ENCODE measurements around the gene IGFLR1.
"Not testable (repeated sequence)": the region's sequence is repeated elsewhere in the genome, so short reads cannot be mapped to it uniquely, and the experiment has no call there.

Gene IGFLR1

DNA sequence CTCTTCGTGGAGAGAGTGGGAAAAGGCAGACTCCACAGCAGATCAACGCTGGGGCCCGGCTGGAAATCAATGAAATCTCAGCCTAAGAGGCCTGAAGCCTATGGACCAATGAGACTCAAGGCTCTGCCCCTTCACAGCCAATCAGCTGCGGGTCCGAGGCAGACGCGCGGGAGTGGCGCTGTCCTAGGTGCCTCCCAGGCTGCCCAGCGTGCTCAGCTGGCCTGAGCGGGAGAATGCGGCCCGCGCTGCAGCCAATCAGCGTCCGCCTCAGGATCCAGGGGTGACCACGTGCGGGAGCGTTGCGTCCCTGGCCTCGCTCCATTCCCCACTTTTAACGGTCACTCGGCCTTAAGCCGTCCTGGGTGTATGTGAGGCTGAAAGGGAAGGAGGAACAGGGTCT is 38.0 kb downstream of the IGFLR1 start, which contains the start of gene ZBTB32:
ZBTB32 (plus strand) TSS at position 341 of the 400 bp plus-strand sequence. CDS start 10,069 bp downstream, outside the sequence.
- no peaks in the 10 kb centered on the region for H3K36me3 ChIP-seq (ENCODE audit: insufficient read depth, low read length)
- H3K9me3 ChIP-seq (ENCODE audit: insufficient read depth, low read depth, low read length), result no peaks in the 10 kb centered on the region
- peaks cover 28% of the 10 kb centered on the region for H3K27me3 ChIP-seq (ENCODE audit: insufficient read depth, low read length)
- WGBS, result 32% methylated on average over 24 of the region's 24 CpGs
- H3K27ac ChIP-seq (ENCODE audit: low read depth, low read length), result no peak within 1 kb of the TSS
- no peaks in the 10 kb centered on the region; the same call in 1 of the 2 replicates for H3K4me1 ChIP-seq (ENCODE audit: insufficient read depth, low read length)
- no peak within 1 kb of the TSS for H3K9ac ChIP-seq (ENCODE audit: low read depth, low read length)
- H3K4me3 ChIP-seq (ENCODE audit: low read length), result no peak within 1 kb of the TSS

DNA sequence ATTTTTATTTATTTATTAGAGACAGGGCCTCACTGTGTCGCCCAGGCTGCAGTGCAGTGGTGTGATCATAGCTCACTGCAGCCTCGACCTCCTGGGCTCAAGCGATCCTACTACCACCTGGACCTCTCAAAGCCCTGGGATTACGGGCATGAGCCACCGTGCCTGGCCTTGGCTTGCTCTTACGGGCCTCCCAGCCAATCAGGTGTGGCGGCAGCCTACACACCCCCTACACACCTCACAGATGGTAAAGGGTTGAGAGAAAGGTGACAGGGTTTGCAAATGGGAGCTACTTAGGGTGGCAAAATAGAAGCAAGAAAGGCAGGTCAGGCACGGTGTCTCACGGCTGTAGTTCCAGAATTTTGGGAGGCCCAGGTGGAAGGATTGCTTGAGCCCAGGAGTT is 38.9 kb downstream of the IGFLR1 start:
- peaks cover 28% of the 10 kb centered on the region for H3K27me3 ChIP-seq (ENCODE audit: insufficient read depth, low read length)
- H3K27ac ChIP-seq (ENCODE audit: low read depth, low read length), result no peak overlapping the region
- no peaks in the 10 kb centered on the region for H3K36me3 ChIP-seq (ENCODE audit: insufficient read depth, low read length)
- no peaks in the 10 kb centered on the region; the same call in 1 of the 2 replicates for H3K4me1 ChIP-seq (ENCODE audit: insufficient read depth, low read length)
- WGBS, result 59% methylated on average over 7 of the region's 9 CpGs
- no peak overlapping the region for H3K9ac ChIP-seq (ENCODE audit: low read depth, low read length)
- no peak overlapping the region for H3K4me3 ChIP-seq (ENCODE audit: low read length)
- no peaks in the 10 kb centered on the region for H3K9me3 ChIP-seq (ENCODE audit: insufficient read depth, low read depth, low read length)

DNA sequence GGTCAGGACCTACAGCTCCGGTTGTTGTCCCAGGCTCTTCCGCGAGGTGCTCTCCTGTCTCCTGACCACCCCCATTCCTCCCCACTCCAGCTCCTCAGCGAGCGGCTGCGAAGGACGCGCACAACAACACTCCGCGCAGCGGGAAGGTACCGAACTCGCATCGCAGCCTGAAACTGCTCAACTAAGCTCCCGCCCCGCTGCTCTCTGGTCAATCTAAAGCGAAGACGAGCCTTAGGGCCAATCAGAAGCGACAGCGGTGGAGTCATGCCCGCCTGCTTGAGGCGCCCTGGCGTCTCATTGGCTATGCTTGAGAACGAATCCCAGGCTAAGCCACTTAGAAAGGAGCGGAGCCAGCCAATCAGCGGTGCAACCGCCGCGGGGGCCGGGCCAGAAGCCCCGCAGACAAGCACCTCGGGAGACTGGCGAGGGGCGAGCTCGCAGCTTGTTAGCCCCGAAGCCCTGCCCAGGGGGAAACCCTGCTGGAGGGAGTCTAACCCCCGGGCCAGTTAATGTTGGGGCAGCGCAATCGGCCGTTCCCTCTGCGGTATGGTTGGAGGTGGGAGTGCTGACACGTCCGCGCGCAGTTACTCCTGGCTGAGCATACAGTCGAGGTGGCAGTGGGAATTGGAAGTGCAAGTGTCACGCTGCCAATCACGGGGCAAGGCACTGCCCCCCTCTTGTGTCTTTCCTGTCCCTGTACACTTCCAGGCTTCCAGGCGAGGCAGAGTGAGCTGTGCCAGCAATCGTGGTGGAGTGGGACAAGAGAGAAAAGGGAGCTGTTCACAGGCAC is 39.8 kb downstream of the IGFLR1 start:
- Histone ChIP-seq H3K9me3 (ENCODE audit: insufficient read depth, low read depth, low read length) (no peaks in the 10 kb centered on the region), H3K36me3 (ENCODE audit: insufficient read depth, low read length) (no peaks in the 10 kb centered on the region), H3K9ac (ENCODE audit: low read depth, low read length) (peak overlapping the region; percentile 21; the same call in 1 of the 2 replicates), H3K27ac (ENCODE audit: low read depth, low read length) (no peak overlapping the region), H3K4me3 (ENCODE audit: low read length) (peak overlapping the region; percentile 73), H3K27me3 (ENCODE audit: insufficient read depth, low read length) (peaks cover 28% of the 10 kb centered on the region), H3K4me1 (ENCODE audit: insufficient read depth, low read length) (no peaks in the 10 kb centered on the region; the same call in 1 of the 2 replicates)
- 1% methylated on average over 50 of the region's 50 CpGs for WGBS

GRCh38 chr19:35696835-35697234 is 45.4 kb downstream of the IGFLR1 start:
- Histone ChIP-seq H3K27ac (ENCODE audit: low read depth, low read length) (no peak overlapping the region), H3K36me3 (ENCODE audit: insufficient read depth, low read length) (no peaks in the 10 kb centered on the region)
- 87% methylated on average over 4 of the region's 4 CpGs for WGBS

GRCh38 chr19:35695895-35696422 is 46.3 kb downstream of the IGFLR1 start:
- WGBS, result 89% methylated on average over 2 of the region's 2 CpGs
- Histone ChIP-seq H3K9ac (ENCODE audit: low read depth, low read length) (no peak overlapping the region), H3K27ac (ENCODE audit: low read depth, low read length) (no peak overlapping the region), H3K9me3 (ENCODE audit: insufficient read depth, low read depth, low read length) (no peaks in the 10 kb centered on the region), H3K4me3 (ENCODE audit: low read length) (no peak overlapping the region), H3K4me1 (ENCODE audit: insufficient read depth, low read length) (no peaks in the 10 kb centered on the region), H3K36me3 (ENCODE audit: insufficient read depth, low read length) (no peaks in the 10 kb centered on the region), H3K27me3 (ENCODE audit: insufficient read depth, low read length) (no peaks in the 10 kb centered on the region)

More at GRCh38 chr19:35696835-35697234, 45.4 kb downstream of the IGFLR1 start:
- Histone ChIP-seq H3K9me3 (ENCODE audit: insufficient read depth, low read depth, low read length) (no peaks in the 10 kb centered on the region), H3K9ac (ENCODE audit: low read depth, low read length) (no peak overlapping the region), H3K27me3 (ENCODE audit: insufficient read depth, low read length) (no peaks in the 10 kb centered on the region), H3K4me1 (ENCODE audit: insufficient read depth, low read length) (no peaks in the 10 kb centered on the region), H3K4me3 (ENCODE audit: low read length) (no peak overlapping the region)

- no peak overlapping the region for H3K9ac ChIP-seq (ENCODE audit: low read depth, low read length)
- H3K4me3 ChIP-seq (ENCODE audit: low read length), result no peak overlapping the region
- no peaks in the 10 kb centered on the region for H3K36me3 ChIP-seq (ENCODE audit: insufficient read depth, low read length)
- WGBS, result 41% methylated on average over 8 of the region's 8 CpGs
- no peaks in the 10 kb centered on the region for H3K9me3 ChIP-seq (ENCODE audit: insufficient read depth, low read depth, low read length)
- H3K27ac ChIP-seq (ENCODE audit: low read depth, low read length), result no peak overlapping the region
- H3K27me3 ChIP-seq (ENCODE audit: insufficient read depth, low read length), result no peaks in the 10 kb centered on the region
- H3K4me1 ChIP-seq (ENCODE audit: insufficient read depth, low read length), result no peaks in the 10 kb centered on the region
These were observed 48.2 kb downstream of the IGFLR1 start for GRCh38 chr19:35693835-35694599.

DNA sequence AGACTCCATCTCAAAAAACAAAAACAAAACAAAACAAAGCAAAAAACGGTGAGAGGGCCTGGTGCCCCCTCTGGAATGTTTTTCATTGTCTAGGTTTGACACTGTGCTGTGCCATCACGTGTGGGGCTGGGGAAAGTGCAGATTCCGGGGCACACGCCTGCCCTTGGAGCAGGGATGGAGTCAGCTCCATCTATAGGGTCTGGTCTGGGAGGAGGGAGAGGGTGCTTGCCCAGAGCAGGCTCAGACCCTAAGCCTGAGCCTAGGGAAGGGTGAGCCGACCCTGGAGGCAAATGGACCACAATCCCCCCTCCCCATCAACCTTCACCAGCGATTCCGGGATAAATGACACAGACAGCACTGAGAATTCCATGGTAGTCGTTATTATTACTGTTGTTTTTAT is 48.8 kb downstream of the IGFLR1 start:
- Histone ChIP-seq H3K9me3 (ENCODE audit: insufficient read depth, low read depth, low read length) (no peaks in the 10 kb centered on the region), H3K27ac (ENCODE audit: low read depth, low read length) (no peak overlapping the region), H3K36me3 (ENCODE audit: insufficient read depth, low read length) (no peaks in the 10 kb centered on the region), H3K4me1 (ENCODE audit: insufficient read depth, low read length) (no peaks in the 10 kb centered on the region), H3K9ac (ENCODE audit: low read depth, low read length) (no peak overlapping the region), H3K4me3 (ENCODE audit: low read length) (no peak overlapping the region), H3K27me3 (ENCODE audit: insufficient read depth, low read length) (no peaks in the 10 kb centered on the region)
- WGBS, result 34% methylated on average over 4 of the region's 8 CpGs

DNA sequence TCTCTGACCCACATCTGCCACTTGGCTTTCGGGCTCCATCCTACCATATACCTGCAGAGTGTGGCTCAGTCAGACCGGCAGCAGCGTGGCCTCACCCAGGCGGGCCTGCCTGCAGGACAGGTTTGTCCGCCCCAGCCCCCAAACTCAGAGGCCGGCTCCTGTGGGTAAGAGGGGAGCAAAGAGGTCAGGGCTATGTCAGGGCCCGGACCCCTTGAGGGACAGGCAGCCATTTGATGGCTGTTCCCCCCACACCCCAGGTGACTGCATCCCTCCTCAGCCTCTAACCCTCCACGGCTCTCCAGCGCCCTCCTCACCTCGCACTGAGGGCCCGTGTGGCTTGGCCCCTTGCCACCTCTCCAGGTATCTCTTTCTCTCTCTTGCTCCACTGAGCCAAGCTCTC is 50.2 kb downstream of the IGFLR1 start:
- no peak overlapping the region for H3K27ac ChIP-seq (ENCODE audit: low read depth, low read length)
- H3K9ac ChIP-seq (ENCODE audit: low read depth, low read length), result no peak overlapping the region
- H3K4me1 ChIP-seq (ENCODE audit: insufficient read depth, low read length), result no peaks in the 10 kb centered on the region
- WGBS, result 93% methylated on average over 11 of the region's 11 CpGs
- H3K9me3 ChIP-seq (ENCODE audit: insufficient read depth, low read depth, low read length), result no peaks in the 10 kb centered on the region
- H3K4me3 ChIP-seq (ENCODE audit: low read length), result no peak overlapping the region
- H3K36me3 ChIP-seq (ENCODE audit: insufficient read depth, low read length), result no peaks in the 10 kb centered on the region
- H3K27me3 ChIP-seq (ENCODE audit: insufficient read depth, low read length), result no peaks in the 10 kb centered on the region

DNA sequence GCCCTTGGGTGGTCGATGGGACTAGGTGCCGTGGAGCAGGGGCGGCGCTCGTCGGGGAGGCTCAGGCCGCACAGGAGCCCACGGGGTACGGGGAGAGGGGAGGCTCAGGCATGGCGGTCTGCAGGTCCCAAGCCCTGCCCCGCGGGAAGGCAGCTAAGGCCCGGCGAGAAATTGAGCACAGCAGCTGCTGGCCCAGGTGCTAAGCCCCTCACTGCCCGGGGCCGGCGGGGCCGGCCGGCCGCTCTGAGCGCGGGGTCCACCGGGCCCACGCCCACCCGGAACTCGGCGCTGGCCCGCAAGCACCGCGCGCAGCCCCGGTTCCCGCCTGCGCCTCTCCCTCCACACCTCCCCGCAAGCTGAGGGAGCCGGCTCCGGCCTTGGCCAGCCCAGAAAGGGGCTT is 51.1 kb downstream of the IGFLR1 start:
- not testable (repeated sequence) for H3K9me3 ChIP-seq (ENCODE audit: insufficient read depth, low read depth, low read length); H3K9ac ChIP-seq (ENCODE audit: low read depth, low read length); H3K36me3 ChIP-seq (ENCODE audit: insufficient read depth, low read length); H3K27ac ChIP-seq (ENCODE audit: low read depth, low read length); H3K4me3 ChIP-seq (ENCODE audit: low read length); H3K27me3 ChIP-seq (ENCODE audit: insufficient read depth, low read length); H3K4me1 ChIP-seq (ENCODE audit: insufficient read depth, low read length)
- 95% methylated on average over 37 of the region's 37 CpGs for WGBS

GRCh38 chr19:35689836-35690235 is 52.4 kb downstream of the IGFLR1 start:
- WGBS, result 94% methylated on average over 4 of the region's 4 CpGs

More at GRCh38 chr19:35689836-35690235, 52.4 kb downstream of the IGFLR1 start:
- H3K27ac ChIP-seq (ENCODE audit: low read depth, low read length), result no peak overlapping the region
- no peaks in the 10 kb centered on the region for H3K4me1 ChIP-seq (ENCODE audit: insufficient read depth, low read length)
- H3K27me3 ChIP-seq (ENCODE audit: insufficient read depth, low read length), result no peaks in the 10 kb centered on the region
- H3K9me3 ChIP-seq (ENCODE audit: insufficient read depth, low read depth, low read length), result no peaks in the 10 kb centered on the region
- no peak overlapping the region for H3K9ac ChIP-seq (ENCODE audit: low read depth, low read length)
- H3K36me3 ChIP-seq (ENCODE audit: insufficient read depth, low read length), result no peaks in the 10 kb centered on the region
- H3K4me3 ChIP-seq (ENCODE audit: low read length), result no peak overlapping the region
